ENCODE data around the gene PREB. TPM values are rescaled to one million over a fixed set of nuclear protein-coding genes. Genes with fewer than 3 reads are reported as not detected.

PREB gene, protein sequence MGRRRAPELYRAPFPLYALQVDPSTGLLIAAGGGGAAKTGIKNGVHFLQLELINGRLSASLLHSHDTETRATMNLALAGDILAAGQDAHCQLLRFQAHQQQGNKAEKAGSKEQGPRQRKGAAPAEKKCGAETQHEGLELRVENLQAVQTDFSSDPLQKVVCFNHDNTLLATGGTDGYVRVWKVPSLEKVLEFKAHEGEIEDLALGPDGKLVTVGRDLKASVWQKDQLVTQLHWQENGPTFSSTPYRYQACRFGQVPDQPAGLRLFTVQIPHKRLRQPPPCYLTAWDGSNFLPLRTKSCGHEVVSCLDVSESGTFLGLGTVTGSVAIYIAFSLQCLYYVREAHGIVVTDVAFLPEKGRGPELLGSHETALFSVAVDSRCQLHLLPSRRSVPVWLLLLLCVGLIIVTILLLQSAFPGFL
- 46.4 to 65.5 TPM (median 62.6 TPM) in 5 replicates for total RNA-seq (2022; extraction: Qiagen RNA extraction; ENCODE audit: low read depth)

DNA sequence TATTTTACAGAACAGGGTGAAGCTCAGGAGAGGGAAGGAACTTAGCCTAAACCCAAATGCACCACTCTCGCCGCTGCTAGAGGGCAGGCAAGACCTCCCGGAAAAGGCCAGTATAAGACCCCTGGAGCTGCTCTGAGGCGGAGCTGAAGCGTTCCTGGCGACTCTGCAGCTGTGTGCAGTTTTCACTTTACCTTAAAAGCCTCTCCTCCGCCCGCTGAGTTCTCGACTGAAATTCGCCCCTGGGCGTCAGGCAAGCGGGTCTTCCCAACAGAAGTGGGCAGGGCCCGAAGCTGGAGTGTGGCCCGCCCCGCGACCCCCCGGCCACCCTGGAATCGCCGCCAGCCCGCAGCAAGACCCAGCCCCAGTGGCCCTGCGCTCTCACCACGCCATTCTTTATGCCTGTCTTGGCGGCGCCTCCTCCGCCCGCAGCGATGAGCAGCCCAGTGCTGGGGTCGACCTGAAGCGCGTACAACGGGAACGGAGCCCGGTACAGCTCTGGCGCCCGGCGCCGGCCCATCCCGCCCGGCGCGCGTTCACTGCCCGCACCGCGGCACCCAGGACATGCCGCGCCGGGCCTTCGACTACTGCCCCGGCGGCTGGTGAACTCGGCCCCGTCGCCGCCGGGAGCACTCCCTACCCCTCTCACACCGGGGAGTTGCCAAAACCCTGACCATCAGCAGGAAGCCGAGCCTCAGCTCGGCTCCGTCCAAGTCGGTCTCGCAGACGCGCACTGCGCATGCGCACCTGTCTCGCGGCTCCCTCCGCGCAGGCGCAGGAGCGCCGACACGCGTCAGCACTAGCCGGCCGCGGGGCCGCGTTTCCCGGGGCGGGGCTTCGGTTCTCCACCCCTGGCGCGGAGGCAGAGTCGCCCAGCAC, at the start of gene PREB:
Gene PREB (minus strand): TSS at position 732 of the 876 bp plus-strand sequence. CDS start 215 bp downstream, at position 517.

DNA sequence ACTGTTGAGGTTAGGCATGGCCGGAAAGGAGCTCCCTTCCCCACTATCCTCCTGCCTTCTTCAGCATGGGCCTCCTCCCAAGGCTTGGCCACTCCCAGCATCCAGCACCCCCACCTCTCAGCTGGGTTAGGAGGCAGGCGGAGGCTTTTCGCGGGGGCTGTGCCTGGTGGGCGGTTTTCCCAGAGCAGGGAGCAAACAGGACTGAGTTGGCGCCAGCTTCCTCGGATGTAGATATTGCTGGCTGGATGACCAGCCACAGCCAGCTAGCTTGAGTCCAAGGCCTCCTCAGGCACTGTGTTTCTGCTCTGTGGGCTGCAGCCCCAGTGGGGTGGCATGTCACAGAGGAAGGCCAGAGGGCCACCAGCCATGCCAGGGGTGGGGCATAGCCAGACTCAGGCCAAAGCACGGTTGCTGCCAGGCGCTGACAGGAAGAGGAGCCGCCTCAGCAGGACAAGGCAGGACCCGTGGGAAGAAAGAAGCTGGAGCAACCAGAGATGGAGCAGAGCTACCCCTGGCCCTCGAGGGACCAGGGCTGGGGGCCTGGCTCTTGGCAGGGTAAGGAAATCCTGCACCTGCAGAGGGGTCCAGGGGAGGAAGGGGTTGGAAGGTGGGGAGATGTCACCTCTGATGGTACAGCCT, 14.5 kb upstream of the PREB start, which contains the start of gene TCF23:
Gene TCF23 (plus strand): TSS at position 204 of the 639 bp plus-strand sequence. CDS start 130 bp downstream, at position 334.

DNA sequence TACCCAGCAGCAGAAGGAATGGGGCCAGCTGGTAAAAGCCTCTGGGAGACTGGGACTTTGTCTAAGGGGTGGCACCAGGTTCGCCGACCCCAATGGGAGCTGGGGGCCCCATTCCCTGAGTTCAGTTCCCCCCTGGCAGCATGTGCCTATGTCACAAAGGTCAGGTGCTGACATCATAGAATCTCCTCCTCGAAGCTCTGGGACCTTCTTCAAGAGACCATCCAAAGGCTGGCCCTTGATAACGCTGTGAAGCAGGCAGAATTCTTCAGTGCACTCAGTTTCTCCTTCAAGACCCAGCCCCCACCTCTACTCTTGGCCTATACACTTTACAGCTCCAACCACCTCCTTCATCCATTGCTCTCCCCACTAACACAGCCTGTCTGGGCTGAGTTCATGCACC, 4.9 kb upstream of the PREB start, which contains the start of gene PRR30:
Gene PRR30 (minus strand): TSS at position 101 of the 400 bp plus-strand sequence. CDS start 1,081 bp downstream, outside the sequence.

DNA sequence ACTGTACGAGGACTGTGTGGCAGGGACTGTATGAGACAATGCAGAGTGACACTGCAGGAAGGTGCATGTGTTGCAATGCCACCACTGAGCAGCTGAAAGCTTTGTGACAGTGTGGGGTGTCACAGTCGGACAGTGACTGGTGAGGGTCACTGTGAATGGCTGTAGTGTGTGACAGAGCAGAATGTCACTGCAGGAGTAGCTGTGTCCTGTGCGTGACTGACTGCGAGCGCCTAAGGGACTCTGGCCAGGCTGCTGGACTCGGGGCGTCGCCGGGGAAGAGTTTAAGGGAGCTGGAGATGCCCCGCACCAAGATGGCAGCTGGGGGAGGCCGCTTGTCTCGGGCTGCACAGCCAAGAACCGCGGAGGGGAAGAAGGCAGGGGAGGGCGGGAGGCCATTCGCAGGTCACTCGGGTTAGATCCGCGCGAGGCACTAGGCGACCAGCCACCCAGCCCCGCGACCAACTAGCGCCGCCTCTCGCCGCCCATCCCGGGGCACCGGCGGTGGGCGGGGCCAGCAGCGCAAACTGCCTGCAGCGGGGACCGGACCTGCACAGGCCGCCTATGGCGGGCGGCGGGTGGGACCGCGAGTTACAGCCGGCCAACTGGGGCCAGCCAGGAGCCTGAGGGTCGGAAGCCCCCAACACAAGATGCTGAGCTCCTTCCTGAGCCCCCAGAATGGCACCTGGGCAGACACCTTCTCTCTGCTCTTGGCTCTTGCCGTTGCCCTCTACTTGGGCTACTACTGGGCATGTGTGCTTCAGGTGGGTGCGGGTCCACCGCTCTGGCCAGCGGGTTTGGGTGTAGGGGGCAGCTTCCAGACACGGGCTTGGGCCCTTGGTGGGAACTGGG, 10.9 kb downstream of the PREB start, which contains the start of gene ABHD1:
Gene ABHD1 (plus strand): TSS at position 514 of the 849 bp plus-strand sequence. CDS start 134 bp downstream, at position 648.

DNA sequence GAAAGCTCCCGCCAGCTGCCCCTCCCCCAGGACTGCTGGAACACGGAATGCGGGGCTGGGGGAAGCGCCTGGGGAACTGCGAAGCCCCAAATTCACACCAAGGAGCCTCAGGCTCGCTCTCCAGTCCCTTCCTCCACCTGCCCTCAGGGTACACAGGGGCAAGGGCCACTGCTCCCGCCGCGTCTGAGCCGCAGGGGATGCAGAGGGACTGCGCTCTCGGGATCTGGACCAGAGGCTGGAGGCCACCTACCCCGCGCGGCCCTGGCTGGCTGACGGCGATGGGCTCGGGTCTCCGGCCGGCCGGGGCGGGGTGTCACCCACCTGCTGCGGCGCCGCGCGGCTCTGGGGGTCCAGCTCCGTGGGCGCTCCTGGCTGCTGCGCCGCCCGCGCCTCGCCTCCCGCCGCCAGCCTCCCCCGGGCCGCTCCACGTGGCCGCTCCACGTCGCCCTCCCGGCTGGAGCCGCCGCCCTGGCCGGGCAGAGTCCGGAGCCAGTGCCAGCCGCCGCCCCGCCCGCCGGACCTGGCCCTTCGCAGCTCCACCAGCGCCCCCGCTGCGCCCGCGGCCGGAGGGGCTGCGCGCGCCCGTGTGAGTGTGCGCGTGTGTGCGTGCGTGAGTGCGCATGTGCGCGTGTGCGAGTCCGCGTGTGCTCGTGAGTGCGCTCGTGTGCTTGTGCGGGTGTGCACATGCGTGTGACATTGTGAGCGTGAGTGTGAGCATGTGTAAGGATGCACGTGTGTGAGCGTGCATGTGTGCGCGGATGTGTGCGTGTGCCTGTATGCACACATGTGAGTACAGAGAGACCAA, 15.7 kb downstream of the PREB start, which contains the start of gene CGREF1:
Gene CGREF1 (minus strand): TSS at position 604 of the 805 bp plus-strand sequence. CDS start 14,762 bp downstream, outside the sequence.

DNA sequence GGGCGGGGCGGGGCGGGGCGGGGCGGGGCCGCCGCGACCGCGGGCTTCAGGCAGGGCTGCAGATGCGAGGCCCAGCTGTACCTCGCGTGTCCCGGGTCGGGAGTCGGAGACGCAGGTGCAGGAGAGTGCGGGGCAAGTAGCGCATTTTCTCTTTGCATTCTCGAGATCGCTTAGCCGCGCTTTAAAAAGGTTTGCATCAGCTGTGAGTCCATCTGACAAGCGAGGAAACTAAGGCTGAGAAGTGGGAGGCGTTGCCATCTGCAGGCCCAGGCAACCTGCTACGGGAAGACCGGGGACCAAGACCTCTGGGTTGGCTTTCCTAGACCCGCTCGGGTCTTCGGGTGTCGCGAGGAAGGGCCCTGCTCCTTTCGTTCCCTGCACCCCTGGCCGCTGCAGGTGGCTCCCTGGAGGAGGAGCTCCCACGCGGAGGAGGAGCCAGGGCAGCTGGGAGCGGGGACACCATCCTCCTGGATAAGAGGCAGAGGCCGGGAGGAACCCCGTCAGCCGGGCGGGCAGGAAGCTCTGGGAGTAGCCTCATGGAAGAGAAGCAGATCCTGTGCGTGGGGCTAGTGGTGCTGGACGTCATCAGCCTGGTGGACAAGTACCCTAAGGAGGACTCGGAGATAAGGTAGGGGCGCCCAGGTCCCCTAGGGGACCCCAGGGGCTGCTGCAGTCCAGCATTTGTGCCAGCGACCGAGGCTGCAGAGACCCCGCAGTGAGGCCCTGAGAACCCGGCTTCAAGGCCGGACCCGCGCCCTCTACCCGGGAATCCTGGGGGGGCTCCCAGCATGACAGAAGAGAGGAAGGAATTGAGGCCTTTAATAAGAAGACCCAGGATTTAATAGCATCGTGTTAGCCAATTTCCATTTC, 47.5 kb downstream of the PREB start, which contains the start of gene KHK:
Gene KHK (plus strand): TSS at position 49 of the 870 bp plus-strand sequence. CDS start 488 bp downstream, at position 537.

Other genes with a start within 250 kb of the PREB start
- gene MAPRE3, start 164.0 kb downstream of the PREB start, total RNA-seq (2022; extraction: Qiagen RNA extraction; ENCODE audit: low read depth): 12.3 to 16.4 TPM (median 14.0 TPM) in 5 replicates
- gene TMEM214, start 101.7 kb downstream of the PREB start, total RNA-seq (2022; extraction: Qiagen RNA extraction; ENCODE audit: low read depth): 52.2 to 69.6 TPM (median 67.5 TPM) in 5 replicates
- 29.3 to 32.7 TPM (median 31.2 TPM) in 5 replicates for gene AGBL5, start 83.0 kb downstream of the PREB start, total RNA-seq (2022; extraction: Qiagen RNA extraction; ENCODE audit: low read depth)
- gene OST4, start 63.0 kb downstream of the PREB start, total RNA-seq (2022; extraction: Qiagen RNA extraction; ENCODE audit: low read depth): 547 to 603 TPM (median 568 TPM) in 5 replicates
- 0.33 to 0.69 TPM (median 0.57 TPM) in 5 replicates for gene EMILIN1, start 56.0 kb downstream of the PREB start, total RNA-seq (2022; extraction: Qiagen RNA extraction; ENCODE audit: low read depth)
- gene KHK, start 47.9 kb downstream of the PREB start, total RNA-seq (2022; extraction: Qiagen RNA extraction; ENCODE audit: low read depth): 6.9 to 9.7 TPM (median 8.9 TPM) in 5 replicates
- 7.3 to 9.3 TPM (median 8.3 TPM) in 5 replicates for gene CGREF1, start 15.5 kb downstream of the PREB start, total RNA-seq (2022; extraction: Qiagen RNA extraction; ENCODE audit: low read depth)
- gene ABHD1, start 10.8 kb downstream of the PREB start, total RNA-seq (2022; extraction: Qiagen RNA extraction; ENCODE audit: low read depth): 0.75 to 1.5 TPM (median 1.3 TPM) in 5 replicates
- gene PRR30, start 4.8 kb upstream of the PREB start, total RNA-seq (2022; extraction: Qiagen RNA extraction; ENCODE audit: low read depth): not detected in 5 replicates
- not detected in 5 replicates for gene TCF23, start 14.4 kb upstream of the PREB start, total RNA-seq (2022; extraction: Qiagen RNA extraction; ENCODE audit: low read depth)
- 207 to 224 TPM (median 215 TPM) in 5 replicates for gene ATRAID, start 77.4 kb upstream of the PREB start, total RNA-seq (2022; extraction: Qiagen RNA extraction; ENCODE audit: low read depth)
- 64.9 to 70.5 TPM (median 69.7 TPM) in 5 replicates for gene SLC5A6, start 77.6 kb upstream of the PREB start, total RNA-seq (2022; extraction: Qiagen RNA extraction; ENCODE audit: low read depth)
- gene CAD, start 82.7 kb upstream of the PREB start, total RNA-seq (2022; extraction: Qiagen RNA extraction; ENCODE audit: low read depth): 50.1 to 70.8 TPM (median 60.1 TPM) in 5 replicates
- gene SLC30A3, start 128.4 kb upstream of the PREB start, total RNA-seq (2022; extraction: Qiagen RNA extraction; ENCODE audit: low read depth): 2.5 to 3.8 TPM (median 3.8 TPM) in 5 replicates
- not detected in 5 replicates for gene DNAJC5G, start 140.8 kb upstream of the PREB start, total RNA-seq (2022; extraction: Qiagen RNA extraction; ENCODE audit: low read depth)
- gene TRIM54, start 147.8 kb upstream of the PREB start, total RNA-seq (2022; extraction: Qiagen RNA extraction; ENCODE audit: low read depth): 0.46 to 0.95 TPM (median 0.48 TPM) in 5 replicates
- gene UCN, start 173.8 kb upstream of the PREB start, total RNA-seq (2022; extraction: Qiagen RNA extraction; ENCODE audit: low read depth): 0.71 to 2.2 TPM (median 1.8 TPM) in 5 replicates
- 69.2 to 99.8 TPM (median 85.7 TPM) in 5 replicates for gene MPV17, start 188.5 kb upstream of the PREB start, total RNA-seq (2022; extraction: Qiagen RNA extraction; ENCODE audit: low read depth)
- 55.1 to 68.3 TPM (median 62.9 TPM) in 5 replicates for gene GTF3C2, start 222.1 kb upstream of the PREB start, total RNA-seq (2022; extraction: Qiagen RNA extraction; ENCODE audit: low read depth)
- gene EIF2B4, start 235.7 kb upstream of the PREB start, total RNA-seq (2022; extraction: Qiagen RNA extraction; ENCODE audit: low read depth): 52.9 to 65.7 TPM (median 58.5 TPM) in 5 replicates
- 126 to 150 TPM (median 142 TPM) in 5 replicates for gene SNX17, start 236.0 kb upstream of the PREB start, total RNA-seq (2022; extraction: Qiagen RNA extraction; ENCODE audit: low read depth)
- gene ZNF513, start 246.1 kb upstream of the PREB start, total RNA-seq (2022; extraction: Qiagen RNA extraction; ENCODE audit: low read depth): 9.6 to 15.2 TPM (median 13.8 TPM) in 5 replicates

Data from A549 treated with RU486 at 1 μM for 4 hours (cell line).